AG04450 (cell line): ENCODE results near the gene DPYD. TPM values are rescaled to one million over a fixed set of nuclear protein-coding genes. Genes with fewer than 3 reads are reported as not detected.

Experiments
- CTCF ChIA-PET: fragments of 300-600, 350-600 bp; formaldehyde crosslinking; extraction: SDS; loops from one replicate; lab custom pipeline; 2022; ENCODE audit warnings: antibody characterized with exemption, inconsistent platforms; lab: Charles Lee
- POLR2A ChIA-PET: fragments of 350-600 bp; formaldehyde crosslinking; extraction: SDS; loops from one replicate; lab custom pipeline; 2021; ENCODE audit warnings: antibody characterized with exemption, inconsistent platforms; lab: Yijun Ruan, JAX
- DNase-seq: peaks from one replicate; pipeline ENCODE4 v3.0.0-alpha.2; 2011; ENCODE audit warnings: low read depth, low spot score
- H3K27ac ChIP-seq: one replicate; pipeline ENCODE4 v1.5.1; 2012; ENCODE audit warnings: low read depth, low read length, control low read depth
- H3K27me3 ChIP-seq: one replicate; pipeline ENCODE4 v1.6.0; 2012; ENCODE audit warnings: low read length; ENCODE audit not compliant: control insufficient read depth, insufficient read depth
- H3K4me3 ChIP-seq: 2 replicates; pipeline ENCODE4 v1.5.1; 2011; ENCODE audit warnings: mild to moderate bottlenecking, low read depth, low read length, control low read depth
- H3K9me3 ChIP-seq: 2 replicates; pipeline ENCODE4 v1.5.1; 2012; ENCODE audit warnings: low read length; ENCODE audit not compliant: control insufficient read depth, insufficient read depth
- CTCF ChIP-seq: IDR thresholded peaks from 2 replicates; pipeline ENCODE4 v1.5.1; 2011; ENCODE audit warnings: low read depth, low read length, control low read depth, inconsistent platforms
- polyA plus RNA-seq: library from polyadenylated mRNA; depleted of rRNA; stranded (reverse); fragments of >200 nt; gene quantifications from 2 replicates; pipeline ENCODE4 v1.2.3, GENCODE V29; 2011

DPYD gene
- polyA plus RNA-seq, 1 experiment = 21.4 TPM

- Histone ChIP-seq H3K4me3 (no peak overlapping the region), H3K27me3 (no peaks in the 10 kb centered on the region), H3K9me3 (no peaks in the 10 kb centered on the region), H3K27ac (no peak overlapping the region)
- DNase-seq = no peak
- no peak for TF ChIP-seq CTCF
- ChIA-PET POLR2A (no interaction called here), CTCF (no interaction called here)
These were observed 783.8 kb downstream of the DPYD start for GRCh38 chr1:97136996-97137395.

- no peak for TF ChIP-seq CTCF
- Histone ChIP-seq H3K27ac (no peak overlapping the region), H3K4me3 (no peak overlapping the region), H3K9me3 (no peaks in the 10 kb centered on the region), H3K27me3 (no peaks in the 10 kb centered on the region)
- ChIA-PET POLR2A (no interaction called here), CTCF (interaction anchor here (0.6 kb wide), 1 partner anchor 108 kb away, joined by 3 read pairs; no protein-coding TSS in a partner anchor)
- no peak for DNase-seq
These were observed 784.9 kb downstream of the DPYD start for GRCh38 chr1:97135972-97136371.

- TF ChIP-seq CTCF = no peak
- ChIA-PET CTCF (interaction anchor here (0.8 kb wide), 1 partner anchor 10 kb away, joined by 3 read pairs; no protein-coding TSS in a partner anchor), POLR2A (interaction anchor here (0.6 kb wide), 1 partner anchor 399 kb away, joined by 7 read pairs; no protein-coding TSS in a partner anchor)
- Histone ChIP-seq H3K9me3 (no peaks in the 10 kb centered on the region), H3K4me3 (no peak overlapping the region), H3K27me3 (no peaks in the 10 kb centered on the region), H3K27ac (no peak overlapping the region)
- no peak for DNase-seq
These were observed 792.4 kb downstream of the DPYD start for GRCh38 chr1:97128426-97128825.

GRCh38 chr1:97123717-97124431, 797.0 kb downstream of the DPYD start:
- POLR2A ChIA-PET = no interaction called here
- no peak for DNase-seq

More at GRCh38 chr1:97123717-97124431, 797.0 kb downstream of the DPYD start:
- CTCF ChIA-PET = interaction anchor here (1.2 kb wide), 1 partner anchor 15 kb away, joined by 3 read pairs; no protein-coding TSS in a partner anchor
- no peak overlapping the region for H3K27ac ChIP-seq
- H3K27me3 ChIP-seq = no peaks in the 10 kb centered on the region
- no peak for TF ChIP-seq CTCF
- H3K4me3 ChIP-seq = no peak overlapping the region
- H3K9me3 ChIP-seq = no peaks in the 10 kb centered on the region
